ENCODE data around the gene RBM43. TPM values are rescaled to one million over a fixed set of nuclear protein-coding genes. Genes with fewer than 3 reads are reported as not detected.
"Not testable (repeated sequence)": the region's sequence is repeated elsewhere in the genome, so short reads cannot be mapped to it uniquely, and the experiment has no call there.

RBM43 gene
- 10 to 100 TPM in 2 of 6 donors, 1 to 10 TPM in 4; 4.4 to 16.8 (median 8.1) TPM for total RNA-seq

GRCh38 chr2:151261231-151261976, at the start of gene RBM43:
TSS of gene RBM43 (minus strand) at chr2:151261863. CDS start at chr2:151261727, 136 bp downstream.
- 0% methylated on average over 36 to 38 of the region's 61 CpGs for WGBS, 2 donors
- peaks cover 6 to 17% (median 9%) of the 10 kb centered on the region in 4 donors for H3K4me1 ChIP-seq
- H3K27me3 ChIP-seq, result no peaks in the 10 kb centered on the region
- peak within 1 kb of the TSS; percentile 78 to 95 (median 92) for H3K4me3 ChIP-seq
- peak; percentile 95 to 98 for ATAC-seq (ENCODE audit: low FRiP score in 2 of 2)
- peak within 1 kb of the TSS; percentile 96 to 99 (median 97) for H3K27ac ChIP-seq
- no peak for TF ChIP-seq CTCF (IDR thresholded peaks at IDR 0.05)
- peak in 3 of 4 donors; percentile 39 to 70 (median 59) for TF ChIP-seq POLR2A (IDR thresholded peaks at IDR 0.05)
- TF ChIP-seq EP300 (IDR thresholded peaks at IDR 0.05), result peak in 1 of 4 donors; percentile 2
- peak; percentile 75 to 82 for TF ChIP-seq POLR2AphosphoS5 (IDR thresholded peaks at IDR 0.05)
- no peaks in the 10 kb centered on the region for H3K36me3 ChIP-seq
- peak; percentile 92 to 94 for DNase-seq
- H3K9me3 ChIP-seq, result no peaks in the 10 kb centered on the region

- H3K4me3 ChIP-seq; H3K27ac ChIP-seq; H3K27me3 ChIP-seq; H3K36me3 ChIP-seq; DNase-seq; H3K9me3 ChIP-seq; ATAC-seq (ENCODE audit: low FRiP score in 2 of 2); H3K4me1 ChIP-seq: not testable (repeated sequence)
- WGBS, 2 donors, result 94% methylated on average over 6 of the region's 6 CpGs
Measured at GRCh38 chr2:151310313-151310712, 48.6 kb upstream of the RBM43 start.

- Histone ChIP-seq H3K27ac (no peak overlapping the region), H3K4me1 (no peaks in the 10 kb centered on the region), H3K36me3 (no peaks in the 10 kb centered on the region), H3K27me3 (no peaks in the 10 kb centered on the region), H3K9me3 (no peaks in the 10 kb centered on the region), H3K4me3 (no peak overlapping the region)
- TF ChIP-seq CTCF (IDR thresholded peaks at IDR 0.05) (no peak), EP300 (IDR thresholded peaks at IDR 0.05) (no peak), POLR2AphosphoS5 (IDR thresholded peaks at IDR 0.05) (no peak), POLR2A (IDR thresholded peaks at IDR 0.05) (no peak)
- no peak for DNase-seq
- ATAC-seq (ENCODE audit: low FRiP score in 2 of 2), result peak in 1 of 2 donors; percentile 90
- WGBS, 2 donors, result 70 to 75% methylated on average over 3 of the region's 3 CpGs
Measured at GRCh38 chr2:151306621-151307020, 45.0 kb upstream of the RBM43 start.

GRCh38 chr2:151305129-151305691, 43.5 kb upstream of the RBM43 start:
- no peak for ATAC-seq (ENCODE audit: low FRiP score in 2 of 2)
- Histone ChIP-seq H3K27ac (no peak overlapping the region), H3K27me3 (no peaks in the 10 kb centered on the region), H3K36me3 (no peaks in the 10 kb centered on the region), H3K4me1 (no peaks in the 10 kb centered on the region), H3K9me3 (no peaks in the 10 kb centered on the region), H3K4me3 (no peak overlapping the region)
- no peak for TF ChIP-seq POLR2A (IDR thresholded peaks at IDR 0.05)
- no peak for TF ChIP-seq POLR2AphosphoS5 (IDR thresholded peaks at IDR 0.05)
- TF ChIP-seq EP300 (IDR thresholded peaks at IDR 0.05), result no peak
- TF ChIP-seq CTCF (IDR thresholded peaks at IDR 0.05), result no peak
- no peak for DNase-seq

GRCh38 chr2:151302879-151303278, 41.2 kb upstream of the RBM43 start:
- TF ChIP-seq EP300 (IDR thresholded peaks at IDR 0.05) (no peak), POLR2A (IDR thresholded peaks at IDR 0.05) (no peak), CTCF (IDR thresholded peaks at IDR 0.05) (no peak), POLR2AphosphoS5 (IDR thresholded peaks at IDR 0.05) (no peak)
- Histone ChIP-seq H3K9me3 (no peaks in the 10 kb centered on the region), H3K4me1 (no peaks in the 10 kb centered on the region), H3K27me3 (no peaks in the 10 kb centered on the region), H3K27ac (no peak overlapping the region), H3K36me3 (no peaks in the 10 kb centered on the region), H3K4me3 (no peak overlapping the region)
- 60 to 78% methylated on average over 2 of the region's 2 CpGs for WGBS, 2 donors
- DNase-seq (no peak), ATAC-seq (ENCODE audit: low FRiP score in 2 of 2) (peak in 1 of 2 donors; percentile 86)
